ENCODE results near the gene NUAK1. TPM values are rescaled to one million over a fixed set of nuclear protein-coding genes. Genes with fewer than 3 reads are reported as not detected.
"Not testable (repeated sequence)": the region's sequence is repeated elsewhere in the genome, so short reads cannot be mapped to it uniquely, and the experiment has no call there.

The NUAK1 gene
- total and polyA plus RNA-seq, 2 donors, result 2.1 to 4.3 TPM

- Histone ChIP-seq H3K27ac (ENCODE audit: low read depth in 1 of 2, low read length in 1 of 2) (no peak overlapping the region), H3K27me3 (ENCODE audit: control insufficient read depth in 2 of 2, insufficient read depth in 1 of 2, low read length in 1 of 2) (no peaks in the 10 kb centered on the region), H3K4me3 (ENCODE audit: low read length in 2 of 2) (no peak overlapping the region), H3K9me3 (ENCODE audit: control insufficient read depth in 2 of 2, insufficient read depth in 1 of 2, low read length in 1 of 2) (peaks cover 0 to 5% of the 10 kb centered on the region in 2 donors), H3K4me1 (ENCODE audit: control insufficient read depth in 2 of 2, insufficient read depth in 2 of 2, low read length in 2 of 2) (no peaks in the 10 kb centered on the region), H3K36me3 (ENCODE audit: control insufficient read depth in 2 of 2, insufficient read depth in 2 of 2, low read length in 1 of 2) (no peaks in the 10 kb centered on the region)
- no peak for DNase-seq (ENCODE audit: low read depth in 6 of 9, low spot score in 9 of 9)
- WGBS, result 26% methylated on average over 5 of the region's 5 CpGs
Observed at GRCh38 chr12:106021516-106021915, 117.2 kb downstream of the NUAK1 start.

GRCh38 chr12:106020736-106021135 is 118.0 kb downstream of the NUAK1 start:
- no peak overlapping the region for H3K4me3 ChIP-seq (ENCODE audit: low read length in 2 of 2)
- H3K4me1 ChIP-seq (ENCODE audit: control insufficient read depth in 2 of 2, insufficient read depth in 2 of 2, low read length in 2 of 2), result no peaks in the 10 kb centered on the region
- DNase-seq (ENCODE audit: low read depth in 6 of 9, low spot score in 9 of 9), result no peak
- H3K27ac ChIP-seq (ENCODE audit: low read depth in 1 of 2, low read length in 1 of 2), result no peak overlapping the region
- H3K27me3 ChIP-seq (ENCODE audit: control insufficient read depth in 2 of 2, insufficient read depth in 1 of 2, low read length in 1 of 2), result no peaks in the 10 kb centered on the region
- H3K9me3 ChIP-seq (ENCODE audit: control insufficient read depth in 2 of 2, insufficient read depth in 1 of 2, low read length in 1 of 2), result peaks cover 0 to 5% of the 10 kb centered on the region in 2 donors
- WGBS, result 91% methylated on average over 3 of the region's 3 CpGs
- H3K36me3 ChIP-seq (ENCODE audit: control insufficient read depth in 2 of 2, insufficient read depth in 2 of 2, low read length in 1 of 2), result no peaks in the 10 kb centered on the region

- H3K9me3 ChIP-seq (ENCODE audit: control insufficient read depth in 2 of 2, insufficient read depth in 1 of 2, low read length in 1 of 2), result peaks cover 0 to 5% of the 10 kb centered on the region in 2 donors
- no peaks in the 10 kb centered on the region for H3K36me3 ChIP-seq (ENCODE audit: control insufficient read depth in 2 of 2, insufficient read depth in 2 of 2, low read length in 1 of 2)
- WGBS, result 85% methylated on average over 2 of the region's 2 CpGs
- H3K27ac ChIP-seq (ENCODE audit: low read depth in 1 of 2, low read length in 1 of 2), result no peak overlapping the region
- DNase-seq (ENCODE audit: low read depth in 6 of 9, low spot score in 9 of 9), result no peak
- H3K4me3 ChIP-seq (ENCODE audit: low read length in 2 of 2), result no peak overlapping the region
- no peaks in the 10 kb centered on the region for H3K4me1 ChIP-seq (ENCODE audit: control insufficient read depth in 2 of 2, insufficient read depth in 2 of 2, low read length in 2 of 2)
- no peaks in the 10 kb centered on the region for H3K27me3 ChIP-seq (ENCODE audit: control insufficient read depth in 2 of 2, insufficient read depth in 1 of 2, low read length in 1 of 2)
Observed at GRCh38 chr12:106019144-106019543, 119.6 kb downstream of the NUAK1 start.

GRCh38 chr12:106018286-106018685 is 120.5 kb downstream of the NUAK1 start:
- no peaks in the 10 kb centered on the region for H3K4me1 ChIP-seq (ENCODE audit: control insufficient read depth in 2 of 2, insufficient read depth in 2 of 2, low read length in 2 of 2)
- 97% methylated on average over 1 of the region's 1 CpG for WGBS
- no peaks in the 10 kb centered on the region for H3K27me3 ChIP-seq (ENCODE audit: control insufficient read depth in 2 of 2, insufficient read depth in 1 of 2, low read length in 1 of 2)
- no peak overlapping the region for H3K27ac ChIP-seq (ENCODE audit: low read depth in 1 of 2, low read length in 1 of 2)
- no peaks in the 10 kb centered on the region for H3K36me3 ChIP-seq (ENCODE audit: control insufficient read depth in 2 of 2, insufficient read depth in 2 of 2, low read length in 1 of 2)
- H3K9me3 ChIP-seq (ENCODE audit: control insufficient read depth in 2 of 2, insufficient read depth in 1 of 2, low read length in 1 of 2), result peaks cover 0 to 5% of the 10 kb centered on the region in 2 donors
- no peak for DNase-seq (ENCODE audit: low read depth in 6 of 9, low spot score in 9 of 9)
- no peak overlapping the region for H3K4me3 ChIP-seq (ENCODE audit: low read length in 2 of 2)

GRCh38 chr12:106016601-106017278 is 122.0 kb downstream of the NUAK1 start:
- not testable (repeated sequence) for H3K36me3 ChIP-seq (ENCODE audit: control insufficient read depth in 2 of 2, insufficient read depth in 2 of 2, low read length in 1 of 2); H3K4me1 ChIP-seq (ENCODE audit: control insufficient read depth in 2 of 2, insufficient read depth in 2 of 2, low read length in 2 of 2); DNase-seq (ENCODE audit: low read depth in 6 of 9, low spot score in 9 of 9); H3K27ac ChIP-seq (ENCODE audit: low read depth in 1 of 2, low read length in 1 of 2); H3K4me3 ChIP-seq (ENCODE audit: low read length in 2 of 2); H3K9me3 ChIP-seq (ENCODE audit: control insufficient read depth in 2 of 2, insufficient read depth in 1 of 2, low read length in 1 of 2); H3K27me3 ChIP-seq (ENCODE audit: control insufficient read depth in 2 of 2, insufficient read depth in 1 of 2, low read length in 1 of 2)
- WGBS, result 97% methylated on average over 7 of the region's 7 CpGs

GRCh38 chr12:106015646-106016045 is 123.1 kb downstream of the NUAK1 start:
- Histone ChIP-seq H3K27ac (ENCODE audit: low read depth in 1 of 2, low read length in 1 of 2) (no peak overlapping the region), H3K9me3 (ENCODE audit: control insufficient read depth in 2 of 2, insufficient read depth in 1 of 2, low read length in 1 of 2) (peaks cover 0 to 5% of the 10 kb centered on the region in 2 donors), H3K4me3 (ENCODE audit: low read length in 2 of 2) (no peak overlapping the region), H3K27me3 (ENCODE audit: control insufficient read depth in 2 of 2, insufficient read depth in 1 of 2, low read length in 1 of 2) (no peaks in the 10 kb centered on the region), H3K36me3 (ENCODE audit: control insufficient read depth in 2 of 2, insufficient read depth in 2 of 2, low read length in 1 of 2) (no peaks in the 10 kb centered on the region), H3K4me1 (ENCODE audit: control insufficient read depth in 2 of 2, insufficient read depth in 2 of 2, low read length in 2 of 2) (no peaks in the 10 kb centered on the region)
- 85% methylated on average over 12 of the region's 12 CpGs for WGBS
- DNase-seq (ENCODE audit: low read depth in 6 of 9, low spot score in 9 of 9), result no peak

GRCh38 chr12:106013941-106014340 is 124.8 kb downstream of the NUAK1 start:
- WGBS, result 96% methylated on average over 4 of the region's 4 CpGs
- Histone ChIP-seq H3K27ac (ENCODE audit: low read depth in 1 of 2, low read length in 1 of 2) (no peak overlapping the region), H3K27me3 (ENCODE audit: control insufficient read depth in 2 of 2, insufficient read depth in 1 of 2, low read length in 1 of 2) (no peaks in the 10 kb centered on the region), H3K36me3 (ENCODE audit: control insufficient read depth in 2 of 2, insufficient read depth in 2 of 2, low read length in 1 of 2) (no peaks in the 10 kb centered on the region), H3K4me3 (ENCODE audit: low read length in 2 of 2) (no peak overlapping the region), H3K9me3 (ENCODE audit: control insufficient read depth in 2 of 2, insufficient read depth in 1 of 2, low read length in 1 of 2) (peaks cover 0 to 5% of the 10 kb centered on the region in 2 donors), H3K4me1 (ENCODE audit: control insufficient read depth in 2 of 2, insufficient read depth in 2 of 2, low read length in 2 of 2) (no peaks in the 10 kb centered on the region)
- DNase-seq (ENCODE audit: low read depth in 6 of 9, low spot score in 9 of 9), result no peak

Other genes with a start within 250 kb of the NUAK1 start
- 6.8 TPM for gene CKAP4, start 109.1 kb upstream of the NUAK1 start, total RNA-seq
- gene CKAP4, start 109.1 kb upstream of the NUAK1 start, polyA plus RNA-seq, result 11.1 TPM
- gene TCP11L2, start 163.8 kb upstream of the NUAK1 start, total RNA-seq, result 18.3 TPM
- gene TCP11L2, start 163.8 kb upstream of the NUAK1 start, polyA plus RNA-seq, result 5.9 TPM
- 7.5 TPM for gene POLR3B, start 218.8 kb upstream of the NUAK1 start, total RNA-seq
- gene POLR3B, start 218.8 kb upstream of the NUAK1 start, polyA plus RNA-seq, result 4.5 TPM

Data from thymus (tissue), 11 donors.